ENCODE results near the gene IGF1R. TPM values are rescaled to one million over a fixed set of nuclear protein-coding genes. Genes with fewer than 3 reads are reported as not detected.
A peak's percentile ranks its signal among the peaks of the same experiment; 100 is the strongest.

IGF1R gene
- total and polyA plus RNA-seq, 2 of the 8 experiments (the other 6 are each of a cell fraction or from before 2014, with no cell fraction given), result 32.9 to 109 TPM

DNA sequence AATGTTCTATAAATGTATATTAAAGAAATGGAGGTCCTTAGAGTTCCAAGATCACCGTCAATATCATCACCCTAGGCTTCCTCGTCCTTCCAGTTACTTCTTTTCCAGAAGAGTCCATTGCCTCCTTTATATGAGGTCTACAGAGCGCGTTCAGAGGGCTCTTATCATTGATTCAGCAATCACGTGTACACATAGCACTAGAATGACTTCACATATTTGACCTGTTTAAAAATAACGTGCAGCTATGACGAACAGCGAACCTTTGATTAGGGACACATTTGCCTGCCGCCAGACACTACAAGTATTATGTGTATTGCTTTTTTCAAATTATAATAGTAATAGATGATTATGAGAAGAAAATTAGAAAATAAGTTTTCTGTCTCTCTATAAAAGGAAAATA, 26.0 kb downstream of the IGF1R start:
- Histone ChIP-seq H3K9me3 (ENCODE audit: insufficient read depth in 2 of 2, low read depth in 1 of 2, low read length in 1 of 2) (no peaks in the 10 kb centered on the region), H4K20me1 (replicated peaks in 1 of 2; ENCODE audit: control insufficient read depth in 1 of 2, insufficient read depth in 2 of 2, low read length in 2 of 2) (peaks cover 9 to 15% of the 10 kb centered on the region in 2 experiments), H2BK20ac (ENCODE audit: low read length) (no peak overlapping the region), H3K4me2 (ENCODE audit: insufficient read depth in 1 of 2, low read depth in 2 of 2, low read length in 2 of 2) (peak overlapping the region in 1 of 2 experiments; percentile 27; a peak in 1 of 4 replicates), H2AFZ (ENCODE audit: low read length) (no peak overlapping the region), H3K27me3 (replicated peaks in 1 of 4; ENCODE audit: control insufficient read depth in 3 of 4, extremely low read depth in 1 of 4, insufficient read depth in 3 of 4, low read length in 3 of 4) (no peaks in the 10 kb centered on the region), H2AK5ac (ENCODE audit: low read depth, low read length) (peak overlapping the region; percentile 10; the same call in 1 of the 2 replicates), H2BK15ac (ENCODE audit: low read length) (no peak overlapping the region), H3K79me1 (ENCODE audit: low read depth, low read length) (peaks cover 19% of the 10 kb centered on the region), H4K5ac (ENCODE audit: insufficient read length, low read depth, low read length) (no peak overlapping the region), H3K18ac (ENCODE audit: extremely low read depth, low read length) (no peak overlapping the region), H3K36me3 (ENCODE audit: control insufficient read depth in 2 of 4, insufficient read depth in 4 of 4, low read length in 3 of 4) (no peaks in the 10 kb centered on the region; a peak in 1 of 8 replicates), H3K14ac (ENCODE audit: insufficient read length) (no peak overlapping the region), H4K91ac (replicated peaks; ENCODE audit: insufficient read length, low read length) (no peak overlapping the region), H3K23me2 (ENCODE audit: low read depth, low read length) (no peaks in the 10 kb centered on the region), H3K4me3 (ENCODE audit: extremely low read depth in 1 of 4, insufficient read depth in 2 of 4, low read depth in 3 of 4, low read length in 4 of 4) (no peak overlapping the region), H3K23ac (ENCODE audit: insufficient read length) (no peak overlapping the region), H2BK120ac (replicated peaks; ENCODE audit: low read depth, low read length) (no peak overlapping the region), H3K56ac (replicated peaks; ENCODE audit: insufficient read length, low read depth, low read length) (no peak overlapping the region), H2BK5ac (ENCODE audit: low read depth, low read length) (no peak overlapping the region), H2BK12ac (ENCODE audit: low read depth, low read length) (peak overlapping the region; percentile 60; the same call in 1 of the 2 replicates), H3K4ac (replicated peaks; ENCODE audit: insufficient read length, low read depth, low read length) (no peak overlapping the region), H3K79me2 (ENCODE audit: control insufficient read depth in 1 of 2, insufficient read depth in 2 of 2, low read length in 2 of 2) (peaks cover 48 to 100% of the 10 kb centered on the region in 2 experiments), H3K4me1 (replicated peaks in 1 of 4; ENCODE audit: control insufficient read depth in 3 of 4, insufficient read depth in 4 of 4, low read length in 3 of 4) (peaks cover 14 to 36% (median 25%) of the 10 kb centered on the region in 4 experiments), H3K27ac (ENCODE audit: low read depth, low read length) (0 out of 2 replicates have a peak overlapping the region, but pooled peaks have one; percentile 1), H4K8ac (ENCODE audit: extremely low read depth, insufficient read depth, low read length) (no peak overlapping the region), H3K9ac (replicated peaks in 1 of 4; ENCODE audit: extremely low read depth in 1 of 4, low read depth in 3 of 4, low read length in 3 of 4) (no peak overlapping the region)
- FAIRE-seq (no peak), DNase-seq (ENCODE audit: low read depth in 1 of 2, low spot score in 2 of 2) (no peak)
- TF ChIP-seq SP4 (IDR thresholded peaks at IDR 0.05; ENCODE audit: low read length) (no peak), POLR2A (IDR thresholded peaks at IDR 0.05; ENCODE audit: control extremely low read depth in 1 of 2, low read depth in 2 of 2, low read length in 2 of 2) (no peak), BACH1 (IDR thresholded peaks at IDR 0.05; ENCODE audit: low read length) (no peak), PHF8 (conservative IDR thresholded peaks at IDR 0.05; ENCODE audit: low read depth, low read length) (no peak), CBX8 (IDR thresholded peaks at IDR 0.05; ENCODE audit: borderline replicate concordance, low read depth, low read length) (no peak), HDAC6 (IDR thresholded peaks at IDR 0.05; ENCODE audit: low read depth, low read length) (no peak), POLR2AphosphoS5 (IDR thresholded peaks at IDR 0.05; ENCODE audit: low read depth, low read length) (no peak), RFX5 (IDR thresholded peaks at IDR 0.05; ENCODE audit: borderline replicate concordance, low read depth, low read length) (no peak), E2F6 (IDR thresholded peaks at IDR 0.05) (no peak)
- POLR2A ChIA-PET (ENCODE audit: partially characterized antibody), result interaction anchor here (1.0 kb wide), 1 partner anchor 83 kb away, joined by 3 read pairs; no protein-coding TSS in a partner anchor
- 87% methylated on average over 9 of the region's 9 CpGs; no CpG with 5 or more reads in 1 of the 2 experiments for WGBS, 2 experiments (ENCODE audit: extremely low coverage in 1 of 2, insufficient coverage in 1 of 2, insufficient read length in 1 of 2, insufficient replicate concordance in 2 of 2, low coverage in 1 of 2, low lambda C conversion rate in 2 of 2, missing lambda C conversion rate in 1 of 2)
- CTCF ChIA-PET (ENCODE audit: partially characterized antibody), result interaction anchor here (0.7 to 3.0 kb wide), 7 partner anchors 14 to 105 kb away, joined by 4 to 13 read pairs (median 7); no protein-coding TSS in a partner anchor
